ENCODE data around the gene SLC18A2.
"Not testable (repeated sequence)": the region's sequence is repeated elsewhere in the genome, so short reads cannot be mapped to it uniquely, and the experiment has no call there.

SLC18A2 gene

GRCh38 chr10:117240621-117241529 is at the start of gene SLC18A2:
SLC18A2 (plus strand) TSS chr10:117241114; CDS start chr10:117241694, 580 bp downstream.
- no peak for DNase-seq

GRCh38 chr10:117197189-117197588 is 43.7 kb upstream of the SLC18A2 start, which contains the start of gene KCNK18:
KCNK18 (plus strand) TSS chr10:117197489; CDS start chr10:117197489, 0 bp downstream.
- DNase-seq = no peak

- no peak for DNase-seq
Observed at GRCh38 chr10:117198088-117198487, 42.8 kb upstream of the SLC18A2 start.

GRCh38 chr10:117201826-117202225 is 39.1 kb upstream of the SLC18A2 start:
- no peak for DNase-seq

GRCh38 chr10:117204316-117204715 is 36.6 kb upstream of the SLC18A2 start:
- DNase-seq = no peak

- no peak for DNase-seq
Observed at GRCh38 chr10:117212176-117212575, 28.7 kb upstream of the SLC18A2 start.

- DNase-seq = no peak
Observed at GRCh38 chr10:117214401-117214800, 26.5 kb upstream of the SLC18A2 start.

- no peak for DNase-seq
Observed at GRCh38 chr10:117215079-117215478, 25.8 kb upstream of the SLC18A2 start.

GRCh38 chr10:117216028-117216427 is 24.9 kb upstream of the SLC18A2 start:
- no peak for DNase-seq

- DNase-seq = no peak
Observed at GRCh38 chr10:117216611-117217195, 24.2 kb upstream of the SLC18A2 start.

- no peak for DNase-seq
Observed at GRCh38 chr10:117217196-117217761, 23.6 kb upstream of the SLC18A2 start.

GRCh38 chr10:117218654-117219053 is 22.3 kb upstream of the SLC18A2 start:
- DNase-seq = no peak

- DNase-seq = no peak
Observed at GRCh38 chr10:117221156-117221711, 19.7 kb upstream of the SLC18A2 start.

- no peak for DNase-seq
Observed at GRCh38 chr10:117222552-117222951, 18.4 kb upstream of the SLC18A2 start.

GRCh38 chr10:117222976-117223692 is 17.8 kb upstream of the SLC18A2 start:
- no peak for DNase-seq

GRCh38 chr10:117223693-117224430 is 17.1 kb upstream of the SLC18A2 start:
- no peak for DNase-seq

GRCh38 chr10:117224881-117225280 is 16.0 kb upstream of the SLC18A2 start:
- DNase-seq = no peak

GRCh38 chr10:117226813-117227451 is 14.0 kb upstream of the SLC18A2 start:
- DNase-seq = no peak

- no peak for DNase-seq
Observed at GRCh38 chr10:117228210-117228609, 12.7 kb upstream of the SLC18A2 start.

- not testable (repeated sequence) for DNase-seq
Observed at GRCh38 chr10:117230107-117230506, 10.8 kb upstream of the SLC18A2 start.

GRCh38 chr10:117237401-117237991 is 3.4 kb upstream of the SLC18A2 start:
- no peak for DNase-seq

Data from DMS79 (cell line).